Gastrocnemius medialis (tissue), 4 donors: ENCODE measurements around the gene TSPAN15. TPM values are rescaled to one million over a fixed set of nuclear protein-coding genes. Genes with fewer than 3 reads are reported as not detected.

Experiments used
- ATAC-seq, 2 donors: fragments of 150-250 bp; one replicate each; pipeline ENCODE4 v1.9.1; 2016
- DNase-seq, 2 donors: peaks; one replicate each; pipeline ENCODE4 v3.0.0-alpha.2; 2019
- H3K27ac ChIP-seq, 4 donors: fragments of 200-600 bp; sonication (generic); 1 replicate in 1 of 4; 2 replicates in 3 of 4; pipeline ENCODE4 v1.5.1; 2016 to 2018; ENCODE audit warnings: mild to moderate bottlenecking in 2 of 4, moderate library complexity in 1 of 4
- H3K27me3 ChIP-seq, 3 donors: fragments of 200-600 bp; sonication (generic) in 2 of 3; 1 replicate in 1 of 3; 2 replicates in 2 of 3; pipeline versions ENCODE4 v1.5.1 to v1.6.0; 2016 to 2019; ENCODE audit warnings: mild to moderate bottlenecking in 1 of 3, moderate library complexity in 1 of 3
- H3K36me3 ChIP-seq, 2 donors: fragments of 200-600 bp; sonication (generic) in 1 of 2; one replicate each; pipeline ENCODE4 v1.5.1; 2017 to 2018
- H3K4me1 ChIP-seq, 2 donors: fragments of 200-600 bp; sonication (generic) in 1 of 2; one replicate each; pipeline ENCODE4 v1.5.1; 2016 to 2017; ENCODE audit warnings: mild to moderate bottlenecking in 2 of 2
- H3K4me3 ChIP-seq, 4 donors: fragments of 200-600 bp; sonication (generic) in 3 of 4; 1 replicate in 1 of 4; 2 replicates in 3 of 4; pipeline ENCODE4 v1.5.1; 2016 to 2019; ENCODE audit warnings: mild to moderate bottlenecking in 2 of 4
- H3K9me3 ChIP-seq, 3 donors: fragments of 200-600 bp; sonication (generic) in 2 of 3; 1 replicate in 1 of 3; 2 replicates in 2 of 3; pipeline ENCODE4 v1.5.1; 2016 to 2019
- CTCF ChIP-seq, 5 experiments: fragments of 450-650 bp in 3 of 5; fragments of 200-600 bp in 2 of 5; sonication (generic) in 2 of 5; IDR thresholded peaks in 4 of 5; conservative IDR thresholded peaks in 1 of 5; 1 replicate in 4 of 5; 2 replicates in 1 of 5; pipeline ENCODE4 v1.5.1; 2016 to 2019; ENCODE audit warnings: antibody characterized with exemption in 5 of 5, mild to moderate bottlenecking in 3 of 5, moderate library complexity in 3 of 5
- POLR2A ChIP-seq, 2 donors: fragments of 450-650 bp; IDR thresholded peaks; one replicate each; pipeline ENCODE4 v1.6.1; 2017; ENCODE audit warnings: antibody characterized with exemption in 2 of 2, mild to moderate bottlenecking in 2 of 2, moderate library complexity in 2 of 2
- in situ Hi-C, 4 donors: fragments of 200-750 bp; cut with MboI; loops; one replicate each; pipeline versions ENCODE4 v1.15.0 to v1.8.0; 2017; ENCODE audit warnings: low sequenced_read_pairs in 4 of 4
- intact Hi-C: fragments of 100-400 bp; cut with DNase I; formaldehyde crosslinking; loops from one replicate; pipeline ENCODE4 v1.15.1; 2023; ENCODE audit warnings: low total_unique reads
- total RNA-seq, 4 donors: library from RNA; depleted of rRNA; stranded (reverse); fragments of >200 nt; gene quantifications; one replicate each; pipeline versions ENCODE4 v1.1.0 to v1.2.3, GENCODE V29; 2016

The TSPAN15 gene
- total RNA-seq, 4 donors from 2014 or later = 7.9 to 21.0 (median 11.8) TPM

- H3K4me1 ChIP-seq = peaks cover 49 to 58% of the 10 kb centered on the region in 2 donors
- intact Hi-C loops (loop anchor here (2.0 kb wide), 2 partner anchors 46 to 58 kb away; partner anchors contain the start of gene TSPAN15), in situ Hi-C loops (no loop called here)
- H3K27me3 ChIP-seq = no peaks in the 10 kb centered on the region
- no peak for ATAC-seq
- TF ChIP-seq POLR2A (IDR thresholded peaks at IDR 0.05) (no peak), CTCF (IDR thresholded peaks at IDR 0.05 in 4 of 5, conservative IDR thresholded peaks at IDR 0.05 in 1 of 5) (no peak)
- no peak overlapping the region for H3K4me3 ChIP-seq
- peak overlapping the region; percentile 82 to 91 (median 84) for H3K27ac ChIP-seq
- DNase-seq = no peak
- H3K36me3 ChIP-seq = no peaks in the 10 kb centered on the region
- no peaks in the 10 kb centered on the region for H3K9me3 ChIP-seq
Observed at GRCh38 chr10:69497231-69497561, 45.9 kb downstream of the TSPAN15 start.

GRCh38 chr10:69497611-69498390 lies 46.5 kb downstream of the TSPAN15 start:
- no peaks in the 10 kb centered on the region for H3K27me3 ChIP-seq
- no peaks in the 10 kb centered on the region for H3K9me3 ChIP-seq
- peak overlapping the region; percentile 68 to 91 (median 84) for H3K27ac ChIP-seq
- H3K4me1 ChIP-seq = peaks cover 45 to 57% of the 10 kb centered on the region in 2 donors
- intact Hi-C loops = loop anchor here (2.0 kb wide), 2 partner anchors 47 to 59 kb away; partner anchors contain the start of gene TSPAN15
- ATAC-seq = no peak
- in situ Hi-C loops = no loop called here
- DNase-seq = peak in 1 of 2 donors; percentile 12
- H3K4me3 ChIP-seq = no peak overlapping the region
- TF ChIP-seq CTCF (IDR thresholded peaks at IDR 0.05 in 4 of 5, conservative IDR thresholded peaks at IDR 0.05 in 1 of 5) = no peak
- TF ChIP-seq POLR2A (IDR thresholded peaks at IDR 0.05) = no peak
- no peaks in the 10 kb centered on the region for H3K36me3 ChIP-seq

GRCh38 chr10:69498711-69499471 lies 47.6 kb downstream of the TSPAN15 start:
- in situ Hi-C loops (no loop called here), intact Hi-C loops (no loop called here)
- ATAC-seq (peak; percentile 67 to 75), DNase-seq (peak; percentile 80 to 81)
- H3K9me3 ChIP-seq = no peaks in the 10 kb centered on the region
- H3K36me3 ChIP-seq = no peaks in the 10 kb centered on the region
- H3K4me1 ChIP-seq = peaks cover 40 to 66% of the 10 kb centered on the region in 2 donors
- TF ChIP-seq CTCF (IDR thresholded peaks at IDR 0.05 in 4 of 5, conservative IDR thresholded peaks at IDR 0.05 in 1 of 5) (no peak), POLR2A (IDR thresholded peaks at IDR 0.05) (no peak)
- H3K4me3 ChIP-seq = no peak overlapping the region
- H3K27ac ChIP-seq = peak overlapping the region; percentile 68 to 91 (median 84)
- H3K27me3 ChIP-seq = no peaks in the 10 kb centered on the region

- no peaks in the 10 kb centered on the region for H3K36me3 ChIP-seq
- H3K4me1 ChIP-seq = peaks cover 45 to 68% of the 10 kb centered on the region in 2 donors
- H3K27me3 ChIP-seq = no peaks in the 10 kb centered on the region
- no peak overlapping the region for H3K4me3 ChIP-seq
- in situ Hi-C loops = loop anchor here (5.0 to 25.0 kb wide), 2 partner anchors 68 to 263 kb away; no protein-coding TSS in a partner anchor
- DNase-seq (peak in 1 of 2 donors; percentile 11), ATAC-seq (no peak)
- intact Hi-C loops = loop anchor here (10.0 kb wide), 2 partner anchors 265 to 305 kb away; partner anchors contain the start of gene COL13A1
- no peak for TF ChIP-seq CTCF (IDR thresholded peaks at IDR 0.05 in 4 of 5, conservative IDR thresholded peaks at IDR 0.05 in 1 of 5)
- TF ChIP-seq POLR2A (IDR thresholded peaks at IDR 0.05) = no peak
- H3K27ac ChIP-seq = peak overlapping the region; percentile 68 to 91 (median 84)
- H3K9me3 ChIP-seq = no peaks in the 10 kb centered on the region
Observed at GRCh38 chr10:69499726-69500689, 48.7 kb downstream of the TSPAN15 start.
